Vagina (tissue), 2 donors: Measurements from ENCODE around the gene VENTX.

Source experiments
- POLR2A ChIP-seq, 2 donors: fragments of 450-650 bp; IDR thresholded peaks; one replicate each; pipeline ENCODE4 v1.6.1; 2017; ENCODE audit warnings: antibody characterized with exemption in 2 of 2, mild to moderate bottlenecking in 2 of 2, moderate library complexity in 2 of 2
- POLR2AphosphoS5 ChIP-seq, 2 donors: sonication (generic); formaldehyde crosslinking; IDR thresholded peaks; one replicate each; pipeline ENCODE4 v1.9.0; 2017; ENCODE audit warnings: antibody characterized with exemption in 2 of 2, mild to moderate bottlenecking in 2 of 2, low read depth in 1 of 2; ENCODE audit not compliant: insufficient read depth in 1 of 2
- TF ChIP-seq, protein P1 (sequence below), 3 experiments: fragments of 450-650 bp in 2 of 3; fragments of 200-600 bp in 1 of 3; sonication (generic) in 1 of 3; IDR thresholded peaks; one replicate each; pipeline ENCODE4 v1.5.1; 2017 to 2019; ENCODE audit warnings: antibody characterized with exemption in 3 of 3, mild to moderate bottlenecking in 2 of 3, moderate library complexity in 2 of 3

DNA sequence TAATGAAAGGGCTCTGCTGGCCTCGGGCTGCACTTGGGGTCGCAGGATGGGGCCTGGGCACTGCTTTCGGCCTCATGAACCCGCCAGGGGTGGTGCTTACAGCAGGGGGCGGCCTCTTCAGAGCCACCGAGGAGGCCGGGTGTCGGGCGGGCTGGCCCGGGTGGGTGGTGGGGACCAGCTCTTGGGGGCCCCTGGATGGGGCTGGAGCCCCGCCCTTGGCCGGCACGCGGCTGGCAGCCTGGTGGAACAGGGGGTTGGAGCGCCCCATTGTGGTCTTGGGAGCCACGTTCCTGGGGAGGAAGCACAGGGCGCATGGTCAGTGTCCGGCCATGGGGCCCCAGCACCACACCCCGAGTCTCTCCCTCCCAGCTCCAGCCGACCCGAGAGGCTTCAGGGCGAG, 30.2 kb downstream of the VENTX start:
- TF ChIP-seq POLR2A (IDR thresholded peaks at IDR 0.05) (no peak), POLR2AphosphoS5 (IDR thresholded peaks at IDR 0.05; ENCODE audit: insufficient read depth in 1 of 2, low read depth in 1 of 2) (no peak)
- TF ChIP-seq, protein P1, sequence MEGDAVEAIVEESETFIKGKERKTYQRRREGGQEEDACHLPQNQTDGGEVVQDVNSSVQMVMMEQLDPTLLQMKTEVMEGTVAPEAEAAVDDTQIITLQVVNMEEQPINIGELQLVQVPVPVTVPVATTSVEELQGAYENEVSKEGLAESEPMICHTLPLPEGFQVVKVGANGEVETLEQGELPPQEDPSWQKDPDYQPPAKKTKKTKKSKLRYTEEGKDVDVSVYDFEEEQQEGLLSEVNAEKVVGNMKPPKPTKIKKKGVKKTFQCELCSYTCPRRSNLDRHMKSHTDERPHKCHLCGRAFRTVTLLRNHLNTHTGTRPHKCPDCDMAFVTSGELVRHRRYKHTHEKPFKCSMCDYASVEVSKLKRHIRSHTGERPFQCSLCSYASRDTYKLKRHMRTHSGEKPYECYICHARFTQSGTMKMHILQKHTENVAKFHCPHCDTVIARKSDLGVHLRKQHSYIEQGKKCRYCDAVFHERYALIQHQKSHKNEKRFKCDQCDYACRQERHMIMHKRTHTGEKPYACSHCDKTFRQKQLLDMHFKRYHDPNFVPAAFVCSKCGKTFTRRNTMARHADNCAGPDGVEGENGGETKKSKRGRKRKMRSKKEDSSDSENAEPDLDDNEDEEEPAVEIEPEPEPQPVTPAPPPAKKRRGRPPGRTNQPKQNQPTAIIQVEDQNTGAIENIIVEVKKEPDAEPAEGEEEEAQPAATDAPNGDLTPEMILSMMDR (IDR thresholded peaks at IDR 0.05) = no peak
